Measurements from ENCODE around the gene VSX1.

DNA sequence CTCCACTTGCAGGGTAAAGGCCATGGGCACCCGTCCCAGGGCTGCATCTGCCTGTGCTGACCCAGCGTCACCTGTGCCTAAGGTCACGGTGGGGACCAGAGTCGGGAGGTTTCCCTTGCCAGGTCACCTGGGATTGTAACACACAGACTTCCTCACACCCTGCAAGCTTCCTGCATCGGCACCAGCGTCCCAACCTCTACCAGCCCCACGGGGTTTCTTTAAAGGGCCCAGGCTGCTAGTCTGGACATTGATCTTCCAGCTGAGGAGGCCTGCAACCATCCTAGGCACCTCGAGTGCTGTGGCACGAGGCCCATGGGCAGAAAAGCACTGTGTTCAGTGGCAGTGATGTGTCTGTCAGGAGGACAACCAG, 36.6 kb downstream of the VSX1 start:
- TF ChIP-seq POLR2A (IDR thresholded peaks at IDR 0.05): no peak
- TF ChIP-seq, protein P1, sequence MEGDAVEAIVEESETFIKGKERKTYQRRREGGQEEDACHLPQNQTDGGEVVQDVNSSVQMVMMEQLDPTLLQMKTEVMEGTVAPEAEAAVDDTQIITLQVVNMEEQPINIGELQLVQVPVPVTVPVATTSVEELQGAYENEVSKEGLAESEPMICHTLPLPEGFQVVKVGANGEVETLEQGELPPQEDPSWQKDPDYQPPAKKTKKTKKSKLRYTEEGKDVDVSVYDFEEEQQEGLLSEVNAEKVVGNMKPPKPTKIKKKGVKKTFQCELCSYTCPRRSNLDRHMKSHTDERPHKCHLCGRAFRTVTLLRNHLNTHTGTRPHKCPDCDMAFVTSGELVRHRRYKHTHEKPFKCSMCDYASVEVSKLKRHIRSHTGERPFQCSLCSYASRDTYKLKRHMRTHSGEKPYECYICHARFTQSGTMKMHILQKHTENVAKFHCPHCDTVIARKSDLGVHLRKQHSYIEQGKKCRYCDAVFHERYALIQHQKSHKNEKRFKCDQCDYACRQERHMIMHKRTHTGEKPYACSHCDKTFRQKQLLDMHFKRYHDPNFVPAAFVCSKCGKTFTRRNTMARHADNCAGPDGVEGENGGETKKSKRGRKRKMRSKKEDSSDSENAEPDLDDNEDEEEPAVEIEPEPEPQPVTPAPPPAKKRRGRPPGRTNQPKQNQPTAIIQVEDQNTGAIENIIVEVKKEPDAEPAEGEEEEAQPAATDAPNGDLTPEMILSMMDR (IDR thresholded peaks at IDR 0.05): no peak
